Endodermal cell (in vitro differentiated cells): ENCODE results near the gene FUBP3. TPM values are rescaled to one million over a fixed set of nuclear protein-coding genes. Genes with fewer than 3 reads are reported as not detected.
"Not testable (repeated sequence)": the region's sequence is repeated elsewhere in the genome, so short reads cannot be mapped to it uniquely, and the experiment has no call there.

ENCODE experiments used
- DNase-seq: peaks from one replicate; pipeline ENCODE4 v3.0.0-alpha.2; 2017
- H3K27ac ChIP-seq: 2 replicates; pipeline ENCODE4 v1.5.1; 2013; ENCODE audit warnings: mild to moderate bottlenecking, low read depth, low read length, moderate library complexity
- H3K27me3 ChIP-seq: 2 replicates; pipeline ENCODE4 v1.6.1; 2013; ENCODE audit warnings: mild to moderate bottlenecking, low read length, moderate library complexity; ENCODE audit not compliant: insufficient read depth, control insufficient read depth, poor library complexity, severe bottlenecking
- H3K36me3 ChIP-seq: 2 replicates; pipeline ENCODE4 v1.7.0; 2013; ENCODE audit warnings: mild to moderate bottlenecking, low read length, moderate library complexity; ENCODE audit not compliant: control insufficient read depth, insufficient read depth
- H3K4me1 ChIP-seq: one replicate; pipeline ENCODE4 v1.7.0; 2013; ENCODE audit warnings: low read length; ENCODE audit not compliant: control insufficient read depth, insufficient read depth
- H3K4me3 ChIP-seq: 2 replicates; pipeline ENCODE4 v1.5.1; 2013; ENCODE audit warnings: mild to moderate bottlenecking, low read length, moderate library complexity
- H3K9ac ChIP-seq: 2 replicates; pipeline ENCODE4 v1.6.1; 2013; ENCODE audit warnings: mild to moderate bottlenecking, low read length, moderate library complexity; ENCODE audit not compliant: poor library complexity, severe bottlenecking; ENCODE audit errors: extremely low read depth
- H3K9me3 ChIP-seq: 2 replicates; pipeline ENCODE4 v1.6.1; 2013; ENCODE audit warnings: mild to moderate bottlenecking, low read length, moderate library complexity; ENCODE audit not compliant: control insufficient read depth
- H3K27ac Mint-ChIP-seq: 2 replicates; pipeline ENCODE4 v1.8.0; 2020; ENCODE audit warnings: mixed read lengths
- H3K27me3 Mint-ChIP-seq: 2 replicates; pipeline ENCODE4 v1.8.0; 2021; ENCODE audit warnings: mild to moderate bottlenecking, mixed read lengths; ENCODE audit not compliant: insufficient read depth
- H3K36me3 Mint-ChIP-seq: 2 replicates; pipeline ENCODE4 v1.8.0; 2020; ENCODE audit warnings: low read depth, mixed read lengths
- H3K4me1 Mint-ChIP-seq: 2 replicates; pipeline ENCODE4 v1.8.0; 2020; ENCODE audit warnings: mixed read lengths
- H3K4me3 Mint-ChIP-seq: 2 replicates; pipeline ENCODE4 v1.8.0; 2020; ENCODE audit warnings: mild to moderate bottlenecking, moderate library complexity, mixed read lengths
- H3K9me3 Mint-ChIP-seq: 2 replicates; pipeline ENCODE4 v1.8.0; 2020; ENCODE audit warnings: mild to moderate bottlenecking, mixed read lengths
- WGBS, 2 experiments: methylation state at CpG; one replicate each; pipeline versions ENCODE4 v1.1.5 to v1.1.7; 2013; ENCODE audit warnings: missing lambda C conversion rate in 2 of 2, mixed read lengths in 1 of 2; ENCODE audit not compliant: insufficient coverage in 1 of 2, insufficient read length in 1 of 2; 5-methylcytosine and 5-hydroxymethylcytosine counted together
- total RNA-seq, 2 donors: library from RNA; stranded (reverse); fragmentation: NEBNext Ultra II Directional in 1 of 2; extraction: Animal tissue kit (Norgen Biotek cat#: 25700) in 1 of 2; gene quantifications; 2 replicates in 1 of 2; 3 replicates in 1 of 2; pipeline ENCODE4 v1.2.1, GENCODE V29; 2021
- TF ChIP-seq, protein P1 (sequence below): fragments of 200-600 bp; sonication (generic); conservative IDR thresholded peaks from 2 replicates; pipeline ENCODE4 v1.5.0; 2021; ENCODE audit warnings: antibody characterized with exemption, mild to moderate bottlenecking

The FUBP3 gene
- total RNA-seq, 2 donors from 2014 or later = 74.3 to 76.3 TPM

- WGBS, 2 experiments = 90% methylated on average over 2 to 6 of the region's 6 CpGs
Measured at GRCh38 chr9:130557077-130557468, 22.3 kb upstream of the FUBP3 start.

DNA sequence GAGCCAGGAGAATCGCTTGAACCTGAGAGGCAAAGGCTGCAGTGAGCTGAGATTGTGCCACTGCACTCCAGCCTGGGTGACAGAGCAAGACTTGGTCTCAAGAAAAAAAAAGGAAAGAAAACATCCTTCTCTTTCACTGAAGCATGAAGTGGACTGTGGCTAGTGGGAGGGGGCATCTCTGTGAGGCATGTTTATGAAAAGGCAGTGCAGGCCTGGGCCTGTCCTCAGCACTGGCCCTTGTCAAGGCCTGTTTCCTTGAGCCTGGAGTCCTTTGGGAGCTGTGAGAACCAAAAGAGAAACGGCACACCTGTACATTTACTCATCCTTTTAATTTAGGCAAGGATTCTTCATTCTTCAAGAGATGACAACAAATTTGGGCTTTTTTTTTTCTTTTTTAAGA is 18.3 kb upstream of the FUBP3 start:
- Mint-ChIP-seq H3K36me3 (no peaks in the 10 kb centered on the region), H3K27ac (no peak overlapping the region), H3K4me3 (no peak overlapping the region), H3K27me3 (peaks cover 11% of the 10 kb centered on the region), H3K9me3 (peaks cover 2% of the 10 kb centered on the region), H3K4me1 (peaks cover 1% of the 10 kb centered on the region)
- H3K4me1 ChIP-seq = no peaks in the 10 kb centered on the region
- no peak overlapping the region for H3K9ac ChIP-seq
- DNase-seq = no peak
- WGBS, 2 experiments = 88 to 89% methylated on average over 2 of the region's 2 CpGs
- no peak overlapping the region for H3K27ac ChIP-seq
- H3K27me3 ChIP-seq = no peaks in the 10 kb centered on the region
- H3K4me3 ChIP-seq = no peak overlapping the region
- TF ChIP-seq, protein P1, sequence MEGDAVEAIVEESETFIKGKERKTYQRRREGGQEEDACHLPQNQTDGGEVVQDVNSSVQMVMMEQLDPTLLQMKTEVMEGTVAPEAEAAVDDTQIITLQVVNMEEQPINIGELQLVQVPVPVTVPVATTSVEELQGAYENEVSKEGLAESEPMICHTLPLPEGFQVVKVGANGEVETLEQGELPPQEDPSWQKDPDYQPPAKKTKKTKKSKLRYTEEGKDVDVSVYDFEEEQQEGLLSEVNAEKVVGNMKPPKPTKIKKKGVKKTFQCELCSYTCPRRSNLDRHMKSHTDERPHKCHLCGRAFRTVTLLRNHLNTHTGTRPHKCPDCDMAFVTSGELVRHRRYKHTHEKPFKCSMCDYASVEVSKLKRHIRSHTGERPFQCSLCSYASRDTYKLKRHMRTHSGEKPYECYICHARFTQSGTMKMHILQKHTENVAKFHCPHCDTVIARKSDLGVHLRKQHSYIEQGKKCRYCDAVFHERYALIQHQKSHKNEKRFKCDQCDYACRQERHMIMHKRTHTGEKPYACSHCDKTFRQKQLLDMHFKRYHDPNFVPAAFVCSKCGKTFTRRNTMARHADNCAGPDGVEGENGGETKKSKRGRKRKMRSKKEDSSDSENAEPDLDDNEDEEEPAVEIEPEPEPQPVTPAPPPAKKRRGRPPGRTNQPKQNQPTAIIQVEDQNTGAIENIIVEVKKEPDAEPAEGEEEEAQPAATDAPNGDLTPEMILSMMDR = no peak
- H3K36me3 ChIP-seq = no peaks in the 10 kb centered on the region
- no peaks in the 10 kb centered on the region for H3K9me3 ChIP-seq

More at GRCh38 chr9:130557077-130557468, 22.3 kb upstream of the FUBP3 start:
- Mint-ChIP-seq H3K27me3 (peaks cover 2% of the 10 kb centered on the region), H3K4me3 (no peak overlapping the region), H3K36me3 (no peaks in the 10 kb centered on the region), H3K27ac (no peak overlapping the region), H3K9me3 (no peaks in the 10 kb centered on the region), H3K4me1 (peaks cover 1% of the 10 kb centered on the region)
- no peaks in the 10 kb centered on the region for H3K36me3 ChIP-seq
- no peak overlapping the region for H3K27ac ChIP-seq
- no peak overlapping the region for H3K4me3 ChIP-seq
- no peaks in the 10 kb centered on the region for H3K27me3 ChIP-seq
- DNase-seq = no peak
- TF ChIP-seq, protein P1 = no peak
- H3K9ac ChIP-seq = no peak overlapping the region
- H3K4me1 ChIP-seq = no peaks in the 10 kb centered on the region
- H3K9me3 ChIP-seq = no peaks in the 10 kb centered on the region

DNA sequence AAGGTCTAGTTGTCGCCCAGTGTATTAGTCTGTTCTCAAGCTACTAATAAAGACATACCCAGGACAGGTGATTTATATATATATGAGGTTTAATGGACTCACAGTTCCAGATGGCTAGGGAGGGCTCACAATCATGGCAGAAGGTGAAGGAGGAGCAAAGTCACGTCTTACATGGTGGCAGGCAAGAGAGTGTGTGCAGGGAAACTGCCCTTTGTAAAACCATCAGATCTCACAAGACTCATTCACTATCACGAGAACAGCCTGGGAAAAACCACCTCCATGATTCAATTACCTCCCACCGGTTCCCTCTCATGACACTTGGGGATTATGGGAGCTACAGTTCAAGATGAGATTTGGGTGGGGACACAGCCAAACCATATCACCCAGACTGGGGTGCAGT is 16.9 kb upstream of the FUBP3 start:
- not testable (repeated sequence) for H3K9me3 Mint-ChIP-seq, H3K27ac Mint-ChIP-seq, H3K27me3 ChIP-seq, H3K27ac ChIP-seq, H3K9ac ChIP-seq, H3K9me3 ChIP-seq, H3K4me1 Mint-ChIP-seq, DNase-seq, H3K4me3 ChIP-seq, H3K4me3 Mint-ChIP-seq, H3K36me3 Mint-ChIP-seq, H3K36me3 ChIP-seq, H3K4me1 ChIP-seq
- H3K27me3 Mint-ChIP-seq = peaks cover 11% of the 10 kb centered on the region
- 91 to 100% methylated on average over 2 to 4 of the region's 4 CpGs for WGBS, 2 experiments

- H3K9me3 ChIP-seq = no peaks in the 10 kb centered on the region
- Mint-ChIP-seq H3K9me3 (peaks cover 2% of the 10 kb centered on the region), H3K36me3 (no peaks in the 10 kb centered on the region), H3K27me3 (peaks cover 12% of the 10 kb centered on the region), H3K4me3 (no peak overlapping the region), H3K4me1 (no peaks in the 10 kb centered on the region), H3K27ac (no peak overlapping the region)
- H3K27ac ChIP-seq = no peak overlapping the region
- no peak overlapping the region for H3K9ac ChIP-seq
- no peak overlapping the region for H3K4me3 ChIP-seq
- no peaks in the 10 kb centered on the region for H3K27me3 ChIP-seq
- no peak for DNase-seq
- TF ChIP-seq, protein P1 = no peak
- H3K4me1 ChIP-seq = no peaks in the 10 kb centered on the region
- no peaks in the 10 kb centered on the region for H3K36me3 ChIP-seq
- WGBS, 2 experiments = 95 to 100% methylated on average over 7 of the region's 7 CpGs
Measured at GRCh38 chr9:130563797-130564196, 15.6 kb upstream of the FUBP3 start.
